Activated CD8-positive, alpha-beta memory T cell treated with anti-CD3 and anti-CD28 coated beads, Interleukin-2, amount 50 U/mL, for 48 hours (primary cell): Measurements from ENCODE around the gene THADA.
"Not testable (repeated sequence)": the region's sequence is repeated elsewhere in the genome, so short reads cannot be mapped to it uniquely, and the experiment has no call there.

Source experiments
- DNase-seq: peaks from one replicate; pipeline ENCODE4 v3.0.0-alpha.2; 2020

THADA gene

DNA sequence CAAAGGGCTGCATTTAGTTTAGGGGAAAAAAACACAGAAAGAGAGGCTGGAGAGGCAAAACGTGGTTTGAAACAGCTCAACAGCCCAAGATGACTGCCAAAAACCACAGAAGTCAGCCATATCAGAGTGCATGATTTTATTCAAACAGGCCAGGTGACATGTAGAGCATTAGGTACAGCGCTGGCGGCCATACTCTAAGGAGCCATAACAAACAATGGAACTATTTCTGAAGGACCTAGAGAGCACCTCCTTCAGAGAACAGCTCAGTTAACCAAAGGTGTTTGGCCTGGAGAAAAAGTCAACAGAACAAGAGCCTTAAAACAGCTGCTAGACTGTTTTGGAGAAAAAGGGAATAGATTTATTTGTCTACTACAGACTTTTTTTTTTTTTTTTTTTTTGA, 2.6 kb downstream of the THADA start:
- no peak for DNase-seq

GRCh38 chr2:43592443-43592842, 3.4 kb downstream of the THADA start:
- no peak for DNase-seq

DNA sequence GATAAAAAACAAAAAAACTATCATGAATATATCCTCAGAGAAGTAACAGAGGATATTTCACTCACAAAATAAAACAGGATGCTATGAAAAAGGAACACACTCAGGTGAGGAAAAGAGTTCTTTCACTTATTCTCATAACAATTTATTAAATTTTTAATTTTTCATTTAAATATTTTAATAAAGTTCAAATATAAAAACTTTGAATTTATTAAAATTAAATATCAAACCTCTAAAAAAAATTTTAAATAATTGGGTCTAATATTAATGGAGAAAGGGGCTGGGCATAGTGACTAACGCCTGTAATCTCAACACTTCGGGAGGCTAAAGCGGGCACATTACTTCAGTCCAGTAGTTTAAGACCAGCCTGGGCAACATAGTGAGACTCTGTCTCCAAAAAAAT, 10.1 kb downstream of the THADA start:
- no peak for DNase-seq

DNA sequence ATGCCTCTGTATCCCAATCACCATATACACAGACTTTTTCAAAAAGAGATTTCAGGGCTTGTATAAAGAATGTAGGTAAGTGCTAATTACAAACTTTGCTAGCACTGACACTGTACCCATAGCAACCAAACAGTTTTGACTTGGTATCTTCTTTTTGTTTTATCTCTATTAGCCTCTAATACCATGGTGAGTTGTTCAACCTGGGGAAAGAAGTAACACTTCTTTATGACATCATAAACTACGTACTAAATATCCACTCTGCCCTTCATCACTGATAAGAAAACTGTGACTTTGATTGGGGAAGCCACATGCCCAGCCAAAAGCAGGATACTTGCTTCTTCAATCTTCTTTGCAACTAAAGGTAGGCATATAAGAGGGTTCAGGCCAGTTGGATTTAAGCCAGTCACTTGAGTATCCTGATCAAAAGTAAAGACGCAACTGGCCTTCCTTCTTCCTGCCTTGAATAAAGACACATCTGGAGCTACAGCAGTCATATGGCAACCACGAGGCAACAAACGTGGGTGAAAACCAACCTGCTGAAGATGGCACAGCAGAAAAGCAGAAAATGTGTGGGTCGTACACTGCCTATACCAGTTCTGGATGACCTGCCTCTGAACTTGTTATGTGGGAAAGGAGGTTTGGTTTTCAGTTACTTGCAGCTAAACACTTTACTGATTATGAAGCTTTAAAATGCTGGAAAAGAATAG, 16.4 kb downstream of the THADA start:
- DNase-seq, result no peak

GRCh38 chr2:43576981-43577892, 18.6 kb downstream of the THADA start:
- DNase-seq, result no peak

DNA sequence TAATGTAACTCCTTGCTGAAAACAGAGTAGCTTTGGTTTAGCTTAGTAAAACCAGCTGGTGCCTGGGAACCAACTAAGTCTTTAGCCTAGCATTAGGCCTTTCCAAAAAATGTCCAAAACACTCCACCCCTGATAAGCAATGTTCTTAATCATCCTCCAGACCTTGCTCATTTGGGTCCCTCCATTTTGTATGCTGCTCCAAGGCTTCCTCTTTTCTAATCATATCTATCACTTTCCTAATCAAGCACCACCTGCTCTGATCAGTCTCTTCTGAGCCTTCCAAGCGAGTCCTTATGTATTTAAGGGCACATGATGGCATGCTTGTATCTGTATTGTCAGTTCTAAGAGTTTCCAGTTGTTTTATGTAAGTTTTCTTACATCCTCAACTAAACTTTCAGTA, 23.6 kb downstream of the THADA start:
- no peak for DNase-seq

DNA sequence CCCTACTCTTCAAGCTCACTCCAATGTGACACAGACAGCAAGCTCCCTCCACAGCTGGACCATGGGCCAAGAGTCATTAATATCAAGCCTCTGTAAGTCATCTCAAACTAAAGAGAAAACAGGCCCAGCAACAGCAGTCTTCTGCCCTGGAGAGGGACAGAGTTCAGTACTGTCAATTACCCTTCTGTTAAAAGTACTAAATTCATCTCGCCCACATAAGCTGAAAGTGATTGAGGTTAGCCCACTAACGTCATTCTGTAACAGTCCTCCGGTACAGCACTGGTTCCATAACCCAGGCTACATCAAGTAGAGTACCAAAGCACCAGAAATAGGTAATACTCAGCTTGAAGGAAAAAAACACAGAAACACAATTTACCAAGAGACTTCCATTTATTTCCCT, 25.9 kb downstream of the THADA start:
- no peak for DNase-seq

DNA sequence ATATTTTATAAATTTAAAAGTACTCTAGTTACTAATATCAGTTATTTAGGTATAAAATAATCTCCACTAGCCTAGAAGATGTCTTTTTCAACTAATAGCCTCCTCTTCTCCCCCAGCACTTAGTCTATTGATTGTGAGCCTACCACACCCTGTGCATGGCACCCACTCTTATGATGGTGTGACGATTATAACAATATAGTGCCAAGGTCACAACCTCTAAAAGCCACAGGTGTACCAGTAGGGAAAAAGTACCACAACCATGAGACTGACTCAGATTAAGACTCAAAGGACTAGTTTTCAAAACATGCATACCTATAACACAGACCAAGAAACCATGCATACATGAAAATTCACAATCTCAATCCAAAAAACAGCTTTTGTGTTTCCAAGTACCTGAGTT, 27.6 kb downstream of the THADA start:
- no peak for DNase-seq

DNA sequence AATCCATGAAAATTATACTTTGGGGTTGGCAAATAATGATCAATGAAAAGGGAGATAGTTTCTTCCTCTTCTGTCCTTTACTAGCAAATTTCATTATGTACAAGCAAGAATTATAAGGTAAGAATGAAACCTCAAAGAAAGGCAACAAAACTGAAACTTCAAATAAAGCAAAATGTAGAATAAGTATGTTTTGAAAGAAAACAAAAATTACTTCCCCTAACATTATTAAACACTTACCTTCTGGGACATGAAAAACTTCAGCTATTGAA, 29.4 kb downstream of the THADA start:
- no peak for DNase-seq

DNA sequence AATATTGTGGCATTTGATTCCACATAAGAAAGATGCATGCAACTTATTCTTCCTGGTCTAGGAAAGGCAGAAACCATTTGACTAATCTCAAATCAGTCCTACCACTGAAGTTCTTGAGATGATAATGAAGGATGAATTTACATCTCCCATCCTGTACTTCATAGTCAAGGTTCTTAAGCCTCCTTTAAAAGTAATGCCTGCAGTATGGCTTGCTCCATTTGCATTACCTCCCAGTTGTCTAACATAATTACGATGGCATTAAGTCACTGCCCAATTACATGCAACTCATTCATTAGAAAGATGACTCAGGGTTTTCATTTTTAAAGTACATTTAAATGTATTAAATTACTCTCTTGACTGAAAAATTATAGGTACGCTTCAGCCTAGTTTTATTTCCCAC, 32.2 kb downstream of the THADA start:
- no peak for DNase-seq

- no peak for DNase-seq
These were observed 35.6 kb downstream of the THADA start for GRCh38 chr2:43560231-43560547.

DNA sequence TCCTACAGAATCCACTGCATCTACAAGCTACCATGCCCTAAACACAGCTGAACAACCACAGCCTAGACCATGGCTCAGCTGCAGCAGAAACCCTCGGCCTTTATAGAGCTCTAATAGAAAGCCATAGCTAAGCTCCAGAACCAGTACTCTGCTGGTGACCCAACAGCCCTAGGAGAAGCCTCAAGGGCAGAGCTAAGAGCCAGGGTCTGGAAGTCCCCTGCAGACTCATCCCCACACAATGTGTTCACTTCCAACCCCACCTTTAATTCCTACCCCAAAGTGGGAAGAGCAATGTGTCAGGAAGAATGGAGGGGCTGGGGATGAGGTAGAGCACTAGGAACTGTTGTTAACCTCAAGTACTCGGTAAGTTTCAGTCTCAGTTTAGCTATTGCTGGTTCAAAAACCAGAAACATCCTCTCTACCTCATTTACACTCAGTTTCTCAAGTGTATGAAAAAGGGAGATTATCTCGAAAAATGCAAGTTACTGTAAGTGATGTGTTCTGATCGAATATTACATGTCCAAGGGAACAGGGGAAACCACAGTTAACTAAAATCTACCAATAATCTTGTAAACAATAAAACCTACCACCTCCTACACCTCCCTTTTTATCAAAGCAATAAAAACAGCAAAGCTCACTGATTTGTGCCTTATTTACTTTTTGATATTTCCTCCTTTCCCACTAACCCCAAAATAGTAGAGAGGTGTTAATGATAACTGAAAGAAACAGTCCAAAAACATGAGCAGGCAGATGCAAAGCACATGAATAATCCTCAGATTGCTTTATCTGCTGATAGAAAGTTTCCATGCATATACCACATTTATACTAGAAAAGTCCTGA, 36.2 kb downstream of the THADA start:
- no peak for DNase-seq

DNA sequence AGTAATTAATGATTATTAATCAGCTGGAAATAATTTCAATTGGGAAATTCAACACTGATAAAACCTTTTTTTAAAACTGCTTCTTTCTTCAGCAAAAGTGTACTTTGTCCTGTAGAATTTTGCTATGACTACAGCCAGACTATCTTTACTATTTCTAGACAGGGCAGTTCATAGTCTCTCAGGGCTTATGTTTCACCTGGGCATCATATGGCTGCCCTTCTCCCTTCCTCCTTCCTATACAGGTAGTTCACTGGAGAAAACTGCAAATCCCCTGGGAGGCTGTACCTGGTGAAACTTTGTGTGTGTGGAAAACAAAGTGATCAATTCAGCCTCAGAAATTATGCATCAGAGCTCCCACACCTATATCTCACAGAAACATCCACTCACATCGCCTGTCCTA, 38.6 kb downstream of the THADA start:
- no peak for DNase-seq

DNA sequence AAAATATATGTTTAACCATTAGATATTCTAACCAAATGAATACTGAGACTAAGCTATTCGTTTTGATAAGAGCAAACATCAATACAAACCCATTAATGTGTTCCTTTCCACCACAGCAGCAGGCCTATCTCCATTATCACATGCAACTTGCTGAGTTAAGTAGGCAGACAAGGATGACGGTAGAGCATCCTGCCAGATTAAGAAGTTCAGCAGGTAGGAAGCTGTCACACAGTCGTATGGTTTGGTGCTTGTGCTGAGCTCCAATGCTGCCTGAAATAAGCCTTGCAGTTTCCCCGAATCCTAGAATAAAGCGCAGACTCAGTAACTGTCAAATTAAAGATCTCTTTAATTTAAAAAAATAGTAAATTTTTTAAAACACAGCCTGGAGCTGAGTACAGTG, 39.6 kb downstream of the THADA start:
- no peak for DNase-seq

DNA sequence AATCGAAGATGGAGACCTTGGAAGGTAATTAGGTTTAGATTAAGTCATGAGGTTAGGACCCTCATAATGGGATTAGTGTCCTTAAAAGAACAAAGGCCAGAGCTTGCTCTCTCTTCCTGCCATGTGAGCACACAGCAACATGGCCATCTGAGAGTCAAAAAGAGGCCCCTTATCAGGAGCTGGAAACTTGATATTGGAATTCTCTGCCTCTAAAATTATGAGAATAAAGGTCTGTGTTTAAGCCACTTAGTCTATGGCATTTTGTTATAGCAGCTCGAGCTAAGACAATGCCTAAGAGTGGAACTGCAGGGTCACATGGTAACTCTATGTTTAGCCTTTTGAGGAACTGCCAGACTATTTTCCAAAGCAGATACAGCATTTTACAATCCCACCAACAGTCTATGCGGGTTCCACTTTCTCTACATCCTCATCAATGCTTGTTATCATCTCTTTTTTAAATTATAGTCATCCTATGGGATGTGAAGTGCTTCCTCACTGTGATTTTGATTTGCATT, 42.4 kb downstream of the THADA start:
- DNase-seq, result no peak

GRCh38 chr2:43551990-43552389, 43.8 kb downstream of the THADA start:
- no peak for DNase-seq

DNA sequence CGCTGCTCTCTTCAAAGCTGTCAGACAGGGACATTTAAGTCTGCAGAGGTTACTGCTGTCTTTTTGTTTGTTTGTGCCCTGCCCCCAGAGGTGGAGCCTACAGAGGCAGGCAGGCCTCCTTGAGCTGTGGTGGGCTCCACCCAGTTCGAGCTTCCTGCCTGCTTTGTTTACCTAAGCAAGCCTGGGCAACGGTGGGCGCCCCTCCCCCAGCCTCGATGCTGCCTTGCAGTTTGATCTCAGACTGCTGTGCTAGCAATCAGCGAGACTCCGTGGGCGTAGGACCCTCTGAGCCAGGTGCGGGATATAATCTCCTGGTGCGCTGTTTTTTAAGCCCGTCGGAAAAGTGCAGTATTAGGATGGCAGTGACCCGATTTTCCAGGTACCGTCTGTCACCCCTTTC, 47.5 kb downstream of the THADA start:
- DNase-seq, result not testable (repeated sequence)

DNA sequence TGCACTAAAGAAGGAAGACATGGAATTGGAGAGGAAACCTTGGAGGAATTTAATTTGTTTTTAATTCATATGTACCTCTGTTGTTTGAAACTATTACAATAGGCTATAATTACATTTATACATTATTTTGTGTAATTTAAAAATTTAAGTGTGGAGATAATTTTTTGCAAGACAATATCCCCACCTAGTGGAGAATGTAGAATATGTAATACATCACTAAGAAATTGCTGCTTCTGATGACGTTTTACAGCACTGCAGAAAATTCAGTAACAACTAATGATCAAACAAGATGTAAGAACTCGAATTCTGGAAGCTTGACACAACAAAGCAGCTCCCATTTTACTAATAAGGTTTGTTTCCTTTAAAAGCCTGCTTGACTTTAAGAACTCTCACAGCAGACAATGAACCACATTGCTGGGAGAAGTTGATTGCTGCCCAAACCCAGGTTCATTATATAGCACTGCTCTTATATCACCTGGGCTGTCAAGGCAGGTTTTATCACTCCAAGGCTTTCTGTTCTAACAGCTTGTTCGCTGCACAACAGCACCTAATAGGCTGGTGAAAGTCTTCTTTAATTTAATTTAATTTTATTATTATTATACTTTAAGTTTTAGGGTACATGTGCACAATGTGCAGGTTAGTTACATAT, 53.4 kb downstream of the THADA start:
- no peak for DNase-seq

DNA sequence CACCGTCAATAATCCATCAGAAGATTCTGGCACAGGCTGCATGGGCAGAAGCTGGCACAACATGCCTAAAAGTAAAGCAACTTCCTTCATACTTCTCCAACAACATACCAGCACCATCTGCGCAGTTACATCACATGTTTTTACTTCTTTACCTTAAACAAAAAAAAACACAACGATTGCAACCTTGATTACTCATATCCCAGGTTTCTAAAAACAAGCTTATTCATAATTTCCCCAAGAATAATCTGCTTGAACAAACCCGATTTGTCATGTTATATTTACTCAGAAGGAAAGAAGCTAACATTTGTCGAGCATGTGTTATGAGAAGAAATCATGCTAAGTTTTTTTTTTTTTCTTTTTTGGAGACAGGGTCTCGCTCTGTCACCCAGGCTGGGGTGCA, 54.7 kb downstream of the THADA start:
- DNase-seq, result no peak

DNA sequence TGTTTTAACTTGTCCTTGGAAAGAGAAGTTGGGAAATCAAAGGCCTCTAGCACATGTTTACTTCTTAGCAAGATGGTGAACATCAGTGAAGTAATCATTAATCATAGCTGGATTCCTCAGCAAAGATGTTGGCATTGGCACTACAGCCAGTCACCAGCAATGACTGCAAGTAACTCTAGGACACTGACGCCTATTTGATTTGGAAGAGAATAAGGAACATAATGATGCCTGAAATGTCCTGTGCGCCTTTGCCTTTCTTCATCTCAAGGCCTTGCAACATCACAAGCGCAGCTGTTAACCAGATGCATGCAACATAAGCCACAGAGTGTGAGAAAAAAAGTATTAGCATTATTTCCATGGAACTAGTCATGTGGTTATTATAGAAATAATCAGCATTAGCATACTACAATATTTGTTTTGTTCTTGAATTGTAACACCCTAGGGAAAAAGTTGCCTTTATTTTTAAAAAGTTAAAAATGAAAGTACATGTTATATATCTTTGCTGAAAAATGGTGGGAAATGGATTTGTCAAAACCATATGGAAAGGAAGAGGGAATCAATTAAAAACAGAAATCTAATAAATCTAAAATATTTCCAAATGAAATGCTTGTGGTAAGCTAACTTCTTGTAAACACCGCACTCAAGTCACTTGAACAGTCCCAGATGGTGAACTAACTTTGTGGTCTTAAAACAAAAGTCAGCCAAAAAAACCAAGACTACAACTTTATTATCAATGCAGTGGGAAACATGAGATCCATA, 55.6 kb downstream of the THADA start:
- no peak for DNase-seq

DNA sequence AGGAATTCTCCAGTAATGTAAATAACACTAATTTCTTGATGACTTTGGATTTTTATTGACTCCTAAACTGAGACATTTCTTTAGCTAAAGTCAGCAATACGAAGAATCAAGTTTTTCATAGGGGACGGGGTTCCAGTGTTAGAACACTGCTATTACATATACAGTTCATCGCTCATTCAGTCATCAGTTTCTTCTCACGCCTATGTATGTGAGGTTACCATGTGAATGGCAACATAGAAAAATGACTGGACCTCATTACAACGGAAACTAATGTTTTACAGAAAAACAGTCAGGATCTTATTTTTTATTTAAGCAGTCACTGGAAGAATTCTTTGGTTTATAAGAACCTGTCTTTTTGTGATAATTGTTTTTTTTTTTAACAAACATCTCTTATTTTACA, 56.4 kb downstream of the THADA start:
- DNase-seq, result no peak

- no peak for DNase-seq
These were observed 57.7 kb downstream of the THADA start for GRCh38 chr2:43538034-43538670.
